ENCODE data around the gene CLDN10.

DNA sequence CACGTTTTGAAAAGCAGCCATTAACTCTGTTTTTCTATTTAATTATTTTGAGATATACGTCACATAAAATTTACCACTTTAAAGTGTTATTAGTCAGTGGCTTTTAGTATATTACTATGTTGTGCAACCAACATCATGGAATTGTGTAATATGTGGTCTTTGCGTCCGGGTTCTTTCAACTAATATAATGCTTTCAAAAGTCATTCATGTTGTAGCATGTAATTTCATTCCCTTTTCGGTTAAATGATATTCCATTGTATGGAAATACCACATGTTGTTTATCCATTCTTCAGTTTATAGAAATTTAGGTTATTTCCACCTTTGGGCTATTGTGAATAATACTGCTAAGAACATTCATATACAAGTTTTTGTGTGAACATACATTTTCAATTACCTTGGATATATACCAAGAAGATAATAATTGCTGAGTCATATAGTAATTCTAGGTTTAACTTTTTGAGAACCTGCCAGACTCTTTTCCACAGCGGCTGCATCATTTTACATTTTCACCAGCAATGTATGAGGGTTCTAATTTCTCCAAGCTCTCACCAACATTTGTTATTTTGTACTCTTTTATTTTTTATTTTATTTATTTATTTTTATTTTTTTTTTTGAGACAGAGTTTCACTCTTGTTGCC lies 28.1 kb upstream of the CLDN10 start:
- TF ChIP-seq, protein P1, sequence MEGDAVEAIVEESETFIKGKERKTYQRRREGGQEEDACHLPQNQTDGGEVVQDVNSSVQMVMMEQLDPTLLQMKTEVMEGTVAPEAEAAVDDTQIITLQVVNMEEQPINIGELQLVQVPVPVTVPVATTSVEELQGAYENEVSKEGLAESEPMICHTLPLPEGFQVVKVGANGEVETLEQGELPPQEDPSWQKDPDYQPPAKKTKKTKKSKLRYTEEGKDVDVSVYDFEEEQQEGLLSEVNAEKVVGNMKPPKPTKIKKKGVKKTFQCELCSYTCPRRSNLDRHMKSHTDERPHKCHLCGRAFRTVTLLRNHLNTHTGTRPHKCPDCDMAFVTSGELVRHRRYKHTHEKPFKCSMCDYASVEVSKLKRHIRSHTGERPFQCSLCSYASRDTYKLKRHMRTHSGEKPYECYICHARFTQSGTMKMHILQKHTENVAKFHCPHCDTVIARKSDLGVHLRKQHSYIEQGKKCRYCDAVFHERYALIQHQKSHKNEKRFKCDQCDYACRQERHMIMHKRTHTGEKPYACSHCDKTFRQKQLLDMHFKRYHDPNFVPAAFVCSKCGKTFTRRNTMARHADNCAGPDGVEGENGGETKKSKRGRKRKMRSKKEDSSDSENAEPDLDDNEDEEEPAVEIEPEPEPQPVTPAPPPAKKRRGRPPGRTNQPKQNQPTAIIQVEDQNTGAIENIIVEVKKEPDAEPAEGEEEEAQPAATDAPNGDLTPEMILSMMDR (IDR thresholded peaks at IDR 0.05): no peak
- no peak for TF ChIP-seq POLR2AphosphoS5 (IDR thresholded peaks at IDR 0.05)

All from gastroesophageal sphincter (tissue), 3 donors.